ENCODE results near the gene ZBTB20.

The ZBTB20 gene

GRCh38 chr3:114451051-114451451, 696.0 kb downstream of the ZBTB20 start (continued):
- TF ChIP-seq POU6F1 (CRISPR knock-in tag; IDR thresholded peaks at IDR 0.05; ENCODE audit: borderline replicate concordance, low read depth) (no peak), PPARA (CRISPR knock-in tag; IDR thresholded peaks at IDR 0.05; ENCODE audit: borderline replicate concordance) (no peak)

- no peak for ATAC-seq
- TF ChIP-seq PPARA (CRISPR knock-in tag; IDR thresholded peaks at IDR 0.05; ENCODE audit: borderline replicate concordance) (no peak), ESRRG (CRISPR knock-in tag; IDR thresholded peaks at IDR 0.05) (no peak), TOX (CRISPR knock-in tag; IDR thresholded peaks at IDR 0.05; ENCODE audit: borderline replicate concordance) (no peak), CREB5 (CRISPR knock-in tag; IDR thresholded peaks at IDR 0.05; ENCODE audit: low read depth) (no peak), TCF4 (CRISPR knock-in tag; IDR thresholded peaks at IDR 0.05; ENCODE audit: borderline replicate concordance) (no peak), OSR1 (CRISPR knock-in tag; IDR thresholded peaks at IDR 0.05) (no peak), SNAI2 (CRISPR knock-in tag; IDR thresholded peaks at IDR 0.05) (no peak), ZC3H10 (CRISPR knock-in tag; IDR thresholded peaks at IDR 0.05) (no peak), ZNF565 (CRISPR knock-in tag; conservative IDR thresholded peaks at IDR 0.05; ENCODE audit: low read depth) (no peak), ZNF70 (CRISPR knock-in tag; IDR thresholded peaks at IDR 0.05) (no peak), PATZ1 (CRISPR knock-in tag; IDR thresholded peaks at IDR 0.05; ENCODE audit: borderline replicate concordance) (no peak), ISL1 (CRISPR knock-in tag; IDR thresholded peaks at IDR 0.05) (no peak), ZFP3 (CRISPR knock-in tag; IDR thresholded peaks at IDR 0.05) (no peak), ZNF8 (CRISPR knock-in tag; IDR thresholded peaks at IDR 0.05) (no peak), ZFP30 (CRISPR knock-in tag; IDR thresholded peaks at IDR 0.05) (no peak), CSDC2 (CRISPR knock-in tag; IDR thresholded peaks at IDR 0.05) (no peak), TSHZ2 (CRISPR knock-in tag; IDR thresholded peaks at IDR 0.05) (no peak), BACH2 (CRISPR knock-in tag; IDR thresholded peaks at IDR 0.05; ENCODE audit: borderline replicate concordance) (no peak), GLIS3 (CRISPR knock-in tag; IDR thresholded peaks at IDR 0.05) (no peak), RARB (CRISPR knock-in tag; IDR thresholded peaks at IDR 0.05) (no peak)
These were observed 697.0 kb downstream of the ZBTB20 start for GRCh38 chr3:114450008-114450596.

- no peak for ATAC-seq
- TF ChIP-seq ZNF8 (CRISPR knock-in tag; IDR thresholded peaks at IDR 0.05) (no peak), ISL1 (CRISPR knock-in tag; IDR thresholded peaks at IDR 0.05) (no peak), POU6F1 (CRISPR knock-in tag; IDR thresholded peaks at IDR 0.05; ENCODE audit: borderline replicate concordance, low read depth) (no peak), ZNF565 (CRISPR knock-in tag; conservative IDR thresholded peaks at IDR 0.05; ENCODE audit: low read depth) (no peak), TCF4 (CRISPR knock-in tag; IDR thresholded peaks at IDR 0.05; ENCODE audit: borderline replicate concordance) (no peak), ZFP30 (CRISPR knock-in tag; IDR thresholded peaks at IDR 0.05) (no peak), BACH2 (CRISPR knock-in tag; IDR thresholded peaks at IDR 0.05; ENCODE audit: borderline replicate concordance) (no peak), RARB (CRISPR knock-in tag; IDR thresholded peaks at IDR 0.05) (no peak), CREB5 (CRISPR knock-in tag; IDR thresholded peaks at IDR 0.05; ENCODE audit: low read depth) (no peak), ESRRG (CRISPR knock-in tag; IDR thresholded peaks at IDR 0.05) (no peak), OSR1 (CRISPR knock-in tag; IDR thresholded peaks at IDR 0.05) (no peak), PPARA (CRISPR knock-in tag; IDR thresholded peaks at IDR 0.05; ENCODE audit: borderline replicate concordance) (no peak), CSRNP3 (CRISPR knock-in tag; IDR thresholded peaks at IDR 0.05) (no peak), CSDC2 (CRISPR knock-in tag; IDR thresholded peaks at IDR 0.05) (no peak), GLIS3 (CRISPR knock-in tag; IDR thresholded peaks at IDR 0.05) (no peak)
These were observed 697.6 kb downstream of the ZBTB20 start for GRCh38 chr3:114449271-114450007.

Measured in SK-N-SH treated with all-trans-retinoic acid at 6 μM for 48 hours (cell line).